Left kidney (tissue), 8 donors: ENCODE results near the gene RPAIN. TPM values are rescaled to one million over a fixed set of nuclear protein-coding genes. Genes with fewer than 3 reads are reported as not detected.
A peak's percentile ranks its signal among the peaks of the same experiment; 100 is the strongest.

Experiments used
- DNase-seq: peaks from one replicate; pipeline ENCODE4 v3.0.0-alpha.2; 2013
- long read RNA-seq, 8 donors: transcript quantifications; one replicate each; lab custom pipeline, GENCODE V29; 2026
- polyA plus RNA-seq: library from polyadenylated mRNA; unstranded; fragments of 120-200 nt; gene quantifications from one replicate; pipeline ENCODE4 v1.2.1, GENCODE V29; 2013; ENCODE audit not compliant: insufficient read length

Gene RPAIN, protein sequence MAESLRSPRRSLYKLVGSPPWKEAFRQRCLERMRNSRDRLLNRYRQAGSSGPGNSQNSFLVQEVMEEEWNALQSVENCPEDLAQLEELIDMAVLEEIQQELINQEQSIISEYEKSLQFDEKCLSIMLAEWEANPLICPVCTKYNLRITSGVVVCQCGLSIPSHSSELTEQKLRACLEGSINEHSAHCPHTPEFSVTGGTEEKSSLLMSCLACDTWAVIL
- polyA plus RNA-seq: 96.2 TPM
- long read RNA-seq, donor 1, transcript RPAIN-211 (3 exons, 597 nt): minor isoform, 8 of 53 reads
- long read RNA-seq, donor 1, transcript RPAIN-205 (4 exons, 1,057 nt): minor isoform, 14 of 53 reads
- long read RNA-seq, donor 1, transcript RPAIN-203 (7 exons, 1,535 nt): major isoform, 16 of 53 reads
- long read RNA-seq, donor 1, transcript RPAIN-202 (6 exons, 1,394 nt): minor isoform, 7 of 53 reads
- long read RNA-seq, donor 1, partial matches to known transcripts: 0 of 53 reads
- long read RNA-seq, donor 1, other reads (novel, unspliced or antisense): 0 of 53 reads
- long read RNA-seq, donor 2, transcript RPAIN-203 (7 exons, 1,535 nt): minor isoform, 14 of 58 reads
- long read RNA-seq, donor 2, transcript RPAIN-205 (4 exons, 1,057 nt): major isoform, 18 of 58 reads
- long read RNA-seq, donor 2, transcript RPAIN-209 (6 exons, 1,423 nt): minor isoform, 6 of 58 reads
- long read RNA-seq, donor 2, transcript RPAIN-202 (6 exons, 1,394 nt): minor isoform, 7 of 58 reads
- long read RNA-seq, donor 2, partial matches to known transcripts: 0 of 58 reads
- long read RNA-seq, donor 2, other reads (novel, unspliced or antisense): 0 of 58 reads
- long read RNA-seq, donor 3, transcript RPAIN-202 (6 exons, 1,394 nt): minor isoform, 5 of 248 reads
- long read RNA-seq, donor 3, transcript RPAIN-211 (3 exons, 597 nt): minor isoform, 6 of 248 reads
- long read RNA-seq, donor 3, transcript RPAIN-205 (4 exons, 1,057 nt): minor isoform, 8 of 248 reads
- long read RNA-seq, donor 3, transcript RPAIN-203 (7 exons, 1,535 nt): major isoform, 14 of 248 reads
- long read RNA-seq, donor 3, partial matches to known transcripts: 209 of 248 reads
- long read RNA-seq, donor 3, other reads (novel, unspliced or antisense): 0 of 248 reads
- long read RNA-seq, donor 4, partial matches to known transcripts: 0 of 4 reads
- long read RNA-seq, donor 4, other reads (novel, unspliced or antisense): 0 of 4 reads
- long read RNA-seq, donor 5, transcript RPAIN-203 (7 exons, 1,535 nt): minor isoform, 27 of 610 reads
- long read RNA-seq, donor 5, transcript RPAIN-213 (5 exons, 1,282 nt): minor isoform, 10 of 610 reads
- long read RNA-seq, donor 5, transcript RPAIN-205 (4 exons, 1,057 nt): major isoform, 37 of 610 reads
- long read RNA-seq, donor 5, transcript RPAIN-201 (5 exons, 815 nt): minor isoform, 9 of 610 reads
- long read RNA-seq, donor 5, partial matches to known transcripts: 166 of 610 reads
- long read RNA-seq, donor 5, other reads (novel, unspliced or antisense): 341 of 610 reads
- long read RNA-seq, donor 6, transcript RPAIN-201 (5 exons, 815 nt): minor isoform, 8 of 385 reads
- long read RNA-seq, donor 6, transcript RPAIN-205 (4 exons, 1,057 nt): minor isoform, 17 of 385 reads
- long read RNA-seq, donor 6, transcript RPAIN-202 (6 exons, 1,394 nt): minor isoform, 9 of 385 reads
- long read RNA-seq, donor 6, transcript RPAIN-203 (7 exons, 1,535 nt): major isoform, 20 of 385 reads
- long read RNA-seq, donor 6, partial matches to known transcripts: 115 of 385 reads
- long read RNA-seq, donor 6, other reads (novel, unspliced or antisense): 202 of 385 reads
- long read RNA-seq, donor 7, transcript RPAIN-211 (3 exons, 597 nt): minor isoform, 7 of 81 reads
- long read RNA-seq, donor 7, transcript RPAIN-203 (7 exons, 1,535 nt): minor isoform, 24 of 81 reads
- long read RNA-seq, donor 7, transcript RPAIN-209 (6 exons, 1,423 nt): minor isoform, 6 of 81 reads
- long read RNA-seq, donor 7, transcript RPAIN-205 (4 exons, 1,057 nt): major isoform, 26 of 81 reads
- long read RNA-seq, donor 7, partial matches to known transcripts: 0 of 81 reads
- long read RNA-seq, donor 7, other reads (novel, unspliced or antisense): 0 of 81 reads
- long read RNA-seq, donor 8, transcript RPAIN-203 (7 exons, 1,535 nt): major isoform, 10 of 33 reads
- long read RNA-seq, donor 8, transcript RPAIN-205 (4 exons, 1,057 nt): minor isoform, 5 of 33 reads
- long read RNA-seq, donor 8, partial matches to known transcripts: 9 of 33 reads
- long read RNA-seq, donor 8, other reads (novel, unspliced or antisense): 0 of 33 reads

DNA sequence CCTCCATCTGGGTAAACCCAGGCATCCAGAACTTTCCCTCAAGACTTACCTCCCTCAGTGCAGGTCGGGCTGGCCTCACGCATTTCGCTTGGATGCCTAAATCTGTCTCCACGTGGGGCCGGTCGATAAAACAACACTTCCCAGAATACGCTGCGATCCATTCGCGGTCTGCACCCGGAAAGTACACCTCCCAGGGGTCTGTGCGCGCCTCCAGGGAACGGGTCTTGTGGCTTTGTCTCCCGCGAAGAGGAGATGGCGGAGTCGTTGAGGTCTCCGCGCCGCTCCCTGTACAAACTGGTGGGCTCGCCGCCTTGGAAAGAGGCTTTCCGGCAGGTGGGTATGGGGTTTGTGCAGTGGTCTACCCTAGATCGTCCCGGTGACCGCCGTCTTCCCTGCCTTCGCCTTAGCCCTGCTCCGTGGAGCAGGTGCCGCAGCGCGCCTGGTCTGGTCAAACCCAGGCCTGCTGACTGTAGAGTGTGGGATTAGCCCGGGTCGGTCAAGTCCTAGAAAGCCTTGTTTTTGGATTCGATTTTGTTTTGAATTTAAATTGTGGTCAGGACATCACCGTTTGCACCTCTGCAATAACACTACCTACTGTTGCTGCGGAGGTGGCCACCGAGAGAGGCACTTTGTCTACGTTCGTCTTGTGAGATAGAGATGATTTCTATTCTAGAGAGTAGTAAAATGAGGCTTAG, at the start of gene RPAIN:
Gene RPAIN (plus strand): TSS at position 224 of the 695 bp plus-strand sequence. CDS start 29 bp downstream, at position 253.
- DNase-seq: peak; percentile 90

DNA sequence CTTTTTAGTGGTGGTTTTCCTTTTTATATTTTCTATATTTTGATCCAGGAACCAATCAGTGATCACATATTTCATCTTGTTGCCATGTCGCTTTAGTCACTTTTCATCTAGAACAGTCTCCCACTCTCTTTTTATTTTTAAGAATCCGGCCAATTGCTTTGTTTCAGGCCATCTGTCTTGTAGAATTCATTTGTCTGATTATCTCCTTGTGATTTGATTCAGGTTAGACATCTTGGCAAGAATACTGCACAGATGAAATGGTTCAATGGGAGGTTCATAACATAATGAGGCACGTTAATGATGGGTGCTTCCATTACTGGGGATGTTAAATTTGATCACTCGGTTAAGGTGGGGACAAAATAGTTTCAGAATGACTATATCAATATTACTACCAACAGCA, 49.6 kb upstream of the RPAIN start:
- no peak for DNase-seq

DNA sequence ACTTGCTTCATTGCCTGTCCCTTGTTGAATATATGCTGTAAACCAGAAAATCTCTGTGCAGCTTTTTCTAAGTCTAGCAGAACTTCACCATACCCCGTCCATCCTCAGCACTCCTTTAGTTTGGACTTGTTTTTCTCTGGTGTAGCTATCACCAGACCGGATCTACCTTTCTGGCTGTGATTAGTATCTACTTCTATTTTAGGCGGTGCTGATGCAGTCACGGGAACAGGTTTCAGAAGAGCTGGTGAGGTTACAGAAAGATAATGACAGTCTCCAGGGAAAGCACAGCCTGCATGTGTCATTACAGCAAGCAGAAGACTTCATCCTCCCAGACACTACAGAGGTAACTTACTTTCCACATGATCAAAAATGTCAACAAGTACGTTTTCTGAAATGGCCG, 46.9 kb upstream of the RPAIN start:
- DNase-seq: no peak

DNA sequence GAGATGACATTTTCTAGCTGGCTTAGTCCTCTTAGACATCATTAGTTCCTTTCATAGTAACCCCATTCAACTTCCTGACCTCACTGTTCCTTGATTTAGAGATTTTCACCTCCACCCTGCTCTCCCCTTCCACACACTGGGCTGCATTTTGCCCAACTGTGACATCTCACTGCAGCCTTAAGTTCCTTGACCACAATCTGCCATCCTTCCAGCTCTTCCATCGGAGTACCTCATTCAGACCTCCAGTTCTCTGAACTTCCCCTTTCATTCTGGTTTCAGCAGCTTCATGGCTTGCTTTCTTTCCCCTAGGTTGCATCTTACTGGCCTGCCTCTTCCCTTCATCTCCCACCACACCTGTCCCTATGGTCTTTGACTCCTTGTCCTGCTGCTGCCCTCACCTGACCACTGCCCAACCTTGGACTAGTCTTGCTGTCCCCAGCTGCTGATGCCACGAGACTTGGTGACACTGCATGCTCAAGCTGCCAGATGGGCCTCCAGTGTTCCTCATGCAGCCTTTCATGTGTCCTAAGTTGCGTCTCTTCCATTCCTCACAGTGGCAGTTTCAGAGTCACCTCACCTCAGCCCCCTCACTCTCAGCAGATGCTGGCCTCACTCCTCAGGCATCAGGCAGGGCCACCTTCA, 41.3 kb upstream of the RPAIN start:
- no peak for DNase-seq

DNA sequence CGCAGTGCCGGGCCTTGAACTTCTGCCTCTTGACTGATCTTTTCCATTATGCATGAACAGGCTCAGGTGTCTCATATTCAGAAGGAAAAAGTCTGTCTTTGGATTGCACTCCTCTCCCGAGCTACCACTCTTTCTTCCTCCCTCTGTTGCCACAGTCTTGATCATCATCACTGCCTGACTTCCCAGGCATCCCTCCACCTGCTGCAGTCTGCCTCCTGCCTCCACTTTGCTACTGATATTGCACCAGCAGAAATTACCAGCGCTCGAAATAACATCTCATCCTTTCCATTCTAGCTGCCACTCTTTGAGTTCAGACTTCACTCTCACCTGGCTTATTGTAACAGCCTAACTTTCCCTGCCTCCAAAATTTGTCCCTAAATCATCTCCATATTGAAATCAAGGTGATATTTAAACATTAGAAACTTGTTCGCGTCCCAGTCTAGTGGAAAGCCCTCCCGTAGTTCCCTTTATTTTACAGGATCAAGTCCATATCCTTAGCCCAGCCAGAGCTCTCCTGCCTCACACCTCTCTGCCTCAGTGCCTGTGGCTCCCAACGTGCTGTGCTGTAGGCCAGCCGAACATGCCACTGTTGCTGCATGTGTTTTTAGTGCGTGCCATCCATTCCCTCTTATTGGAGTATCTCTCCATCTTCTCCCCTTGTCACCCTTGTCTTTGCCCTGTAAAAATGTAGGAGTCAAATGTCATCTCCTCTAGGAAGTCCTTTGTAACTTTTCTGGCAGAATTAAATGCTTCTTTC, 40.5 kb upstream of the RPAIN start:
- no peak for DNase-seq

DNA sequence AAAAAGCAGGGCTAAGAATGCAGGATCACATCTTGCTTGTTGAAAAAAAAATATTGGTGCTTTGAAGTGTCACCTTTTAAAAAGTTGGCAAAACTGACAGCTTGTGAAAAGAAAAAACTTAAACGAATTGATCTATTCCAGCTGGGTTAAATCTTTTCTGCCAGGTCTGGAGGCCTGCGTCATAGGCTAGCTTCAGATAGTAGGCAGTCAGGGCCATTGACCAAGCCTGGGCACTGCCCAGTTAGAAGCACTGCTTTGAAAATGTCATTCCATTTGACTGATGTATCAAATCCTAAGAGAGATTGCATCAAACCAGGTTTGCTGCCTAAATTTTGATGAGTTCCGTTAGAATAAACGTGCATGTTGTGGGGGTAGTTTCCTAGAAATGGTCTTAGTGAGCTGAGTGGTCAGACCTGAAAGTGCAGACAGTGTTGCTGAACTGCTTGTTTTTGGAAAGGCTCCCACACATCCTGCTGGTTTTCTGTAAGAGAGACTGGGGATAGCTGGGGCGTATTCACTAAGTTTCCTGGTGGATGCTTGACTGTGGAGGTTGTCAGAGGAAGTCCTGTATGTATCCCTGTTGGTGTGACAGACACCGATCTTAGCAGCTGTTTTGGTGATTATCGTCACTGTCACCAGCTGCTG, 39.4 kb upstream of the RPAIN start:
- no peak for DNase-seq

DNA sequence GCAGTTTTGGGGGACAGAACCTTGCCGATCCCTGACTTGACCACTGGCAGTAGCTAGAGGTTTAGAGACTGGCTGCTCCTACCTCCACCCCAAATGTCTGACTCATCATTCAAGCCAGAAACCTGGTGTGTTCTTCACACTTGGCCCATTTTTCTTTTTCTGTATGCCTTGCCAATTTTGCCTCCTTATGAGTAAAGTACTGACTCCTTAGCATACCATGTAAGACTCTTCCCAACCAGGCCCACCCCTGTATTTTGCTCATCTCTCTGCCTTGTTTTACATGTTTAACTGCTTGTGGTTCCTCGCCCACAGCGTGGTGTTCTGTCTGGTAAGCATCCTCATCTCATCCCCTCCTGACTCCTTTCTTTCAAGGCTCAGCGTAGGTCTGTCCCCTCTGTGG, 38.4 kb upstream of the RPAIN start:
- DNase-seq: no peak

DNA sequence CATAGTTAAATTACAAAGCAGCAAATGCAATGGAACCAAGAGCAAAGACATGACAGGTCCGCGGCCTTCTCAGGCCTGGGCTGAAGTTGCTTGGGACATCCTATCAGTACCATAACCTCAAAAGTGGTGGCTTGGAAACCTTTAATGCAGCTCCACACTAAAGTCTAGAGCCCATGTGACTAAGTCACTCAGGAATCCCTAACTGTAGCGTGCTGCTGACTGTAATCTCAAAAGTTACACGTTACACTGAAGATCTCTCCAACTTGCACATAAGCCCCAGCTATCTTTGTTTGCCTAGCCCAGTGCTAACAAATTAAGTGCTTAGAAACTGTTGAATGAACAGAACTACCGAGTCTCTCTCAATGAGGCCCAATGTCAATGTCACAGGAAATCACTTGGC, 28.3 kb upstream of the RPAIN start:
- no peak for DNase-seq

DNA sequence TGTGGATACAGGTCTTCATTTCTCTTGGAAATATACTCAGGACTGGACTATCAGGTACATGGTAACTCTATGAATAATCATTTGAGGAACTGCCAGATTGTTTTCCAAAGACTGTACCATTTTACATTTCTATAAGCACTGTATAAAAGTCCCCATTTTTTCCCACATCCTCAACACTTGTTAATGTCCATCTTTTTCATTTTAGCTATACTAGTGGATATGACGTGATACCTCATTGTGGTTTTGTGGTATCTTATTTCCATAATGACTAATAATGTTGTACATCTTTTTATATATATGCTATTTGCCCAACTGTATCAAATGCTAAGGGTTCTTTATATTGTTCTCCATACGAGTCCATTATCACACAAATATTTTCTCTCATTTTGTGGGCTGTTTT, 23.4 kb upstream of the RPAIN start:
- DNase-seq: no peak

DNA sequence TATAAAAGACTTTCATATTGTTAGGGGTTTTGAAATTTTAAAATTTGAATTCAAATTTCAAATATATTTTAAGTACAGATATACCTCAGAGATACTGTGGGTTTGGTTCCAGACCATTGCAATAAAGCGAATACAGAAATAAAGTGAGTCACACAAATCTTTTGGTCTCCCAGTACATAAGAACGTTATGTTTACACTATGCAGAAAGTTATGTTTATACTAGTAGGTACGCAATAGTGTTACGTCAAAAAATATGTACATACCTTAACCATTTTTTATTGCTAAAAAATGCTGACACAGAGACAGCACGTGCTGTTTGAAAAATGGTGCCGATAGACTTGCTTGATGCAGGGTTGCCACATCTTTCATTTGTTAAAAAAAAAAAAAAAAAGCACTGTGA, 20.2 kb upstream of the RPAIN start:
- DNase-seq: no peak

DNA sequence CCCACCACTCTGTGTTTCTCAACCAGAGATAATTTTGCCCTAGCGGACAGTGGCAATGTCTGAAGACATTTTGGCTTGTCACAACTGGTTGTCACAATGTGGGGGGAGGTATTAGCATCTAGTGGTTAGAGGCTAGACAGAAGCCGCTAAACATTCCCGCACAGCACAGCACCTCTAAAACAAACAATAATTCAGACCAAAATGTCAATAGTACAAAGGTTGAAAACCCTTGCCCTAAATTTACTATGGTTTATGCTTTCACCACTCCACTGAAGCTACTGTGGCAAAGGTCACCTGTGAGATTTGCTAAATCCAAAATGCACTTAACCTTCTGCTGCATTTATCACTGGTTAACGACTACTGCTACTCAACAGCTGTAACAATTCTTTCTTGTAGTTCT, 14.6 kb upstream of the RPAIN start:
- no peak for DNase-seq

DNA sequence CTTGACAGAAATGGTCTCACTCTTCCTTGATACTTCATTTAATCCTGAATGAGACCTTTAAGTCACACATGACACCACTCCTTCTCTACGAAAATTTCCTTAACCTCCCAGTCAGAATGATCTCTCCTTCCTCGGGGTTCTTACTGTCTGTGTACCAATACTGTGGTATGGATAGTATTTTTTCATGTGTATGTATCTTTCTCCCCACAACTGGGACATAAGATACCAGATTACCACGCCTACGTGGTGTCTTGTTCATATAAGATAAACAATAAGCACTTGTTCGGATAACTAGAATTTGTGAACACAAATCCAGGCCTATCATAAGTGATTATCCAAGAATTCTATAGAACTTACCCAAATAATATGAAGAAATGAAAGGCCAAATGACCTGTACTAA, 11.8 kb upstream of the RPAIN start:
- DNase-seq: no peak

DNA sequence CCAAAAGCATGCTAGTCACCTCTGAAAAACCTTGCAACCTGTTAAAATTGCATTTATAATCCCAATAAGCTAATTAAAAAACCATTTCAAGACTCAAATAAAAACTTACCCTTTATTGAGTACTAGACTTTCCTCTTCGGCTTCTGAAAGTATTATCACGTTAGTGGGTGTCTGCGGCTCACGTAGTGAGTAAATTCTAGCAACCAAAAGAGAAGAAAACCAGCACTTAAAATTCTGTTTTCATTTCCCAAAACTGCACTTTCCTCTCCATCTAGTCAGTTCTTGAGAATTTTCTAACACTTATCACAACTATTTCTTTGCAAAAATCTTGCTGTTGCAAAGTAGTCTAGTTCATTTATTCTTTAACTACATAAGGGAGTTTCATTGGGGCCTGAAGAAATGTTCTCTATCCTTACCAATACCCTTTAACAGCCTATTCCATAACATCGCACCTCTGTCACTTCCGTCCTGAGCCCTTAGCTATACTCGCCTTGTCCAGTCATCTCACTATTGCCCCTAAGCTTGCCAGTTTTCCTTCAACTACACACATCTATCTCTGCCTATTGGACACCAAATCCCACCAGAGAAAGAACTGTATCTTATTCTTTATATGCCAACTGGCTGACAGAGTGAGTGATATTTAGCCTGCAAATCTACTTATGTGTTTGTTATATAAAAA, 9.2 kb upstream of the RPAIN start:
- no peak for DNase-seq

DNA sequence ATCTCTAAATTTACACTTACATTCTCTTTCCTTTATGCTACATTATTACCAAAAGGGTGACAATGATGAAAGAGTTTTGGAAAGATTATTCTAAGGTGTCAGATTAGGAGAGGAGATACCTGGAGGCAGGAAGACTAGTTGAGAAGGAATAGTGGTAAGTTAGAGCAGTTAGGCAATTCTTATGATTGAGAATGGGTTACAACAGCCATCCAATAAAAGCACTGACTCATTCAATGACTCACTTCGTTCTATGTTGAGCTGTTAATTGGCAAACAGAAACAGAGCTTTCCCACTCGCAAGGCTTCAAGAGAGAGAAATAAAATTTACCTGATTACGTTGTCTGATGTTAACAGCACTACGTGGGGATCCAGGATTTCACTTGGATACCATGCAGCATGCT, 6.3 kb upstream of the RPAIN start:
- no peak for DNase-seq

DNA sequence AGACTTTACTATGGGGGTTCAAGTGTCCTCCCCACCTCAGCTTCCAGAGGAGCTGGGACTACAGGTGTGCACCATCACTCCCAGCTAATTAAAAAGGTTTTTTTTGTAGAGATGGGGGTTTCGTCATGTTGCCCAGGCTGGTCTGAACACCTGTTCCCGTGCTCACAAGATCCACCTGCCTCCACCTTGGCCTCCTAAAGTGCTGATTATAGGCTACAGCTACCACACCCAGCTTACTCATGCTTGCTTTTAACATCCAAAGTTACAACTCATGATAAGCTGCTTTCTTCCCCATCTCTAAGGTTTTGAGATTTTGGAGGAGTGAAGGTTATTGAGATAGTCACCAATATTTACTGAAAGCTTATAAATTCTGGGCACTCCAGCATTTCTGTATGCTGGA, 3.1 kb upstream of the RPAIN start:
- DNase-seq: no peak

DNA sequence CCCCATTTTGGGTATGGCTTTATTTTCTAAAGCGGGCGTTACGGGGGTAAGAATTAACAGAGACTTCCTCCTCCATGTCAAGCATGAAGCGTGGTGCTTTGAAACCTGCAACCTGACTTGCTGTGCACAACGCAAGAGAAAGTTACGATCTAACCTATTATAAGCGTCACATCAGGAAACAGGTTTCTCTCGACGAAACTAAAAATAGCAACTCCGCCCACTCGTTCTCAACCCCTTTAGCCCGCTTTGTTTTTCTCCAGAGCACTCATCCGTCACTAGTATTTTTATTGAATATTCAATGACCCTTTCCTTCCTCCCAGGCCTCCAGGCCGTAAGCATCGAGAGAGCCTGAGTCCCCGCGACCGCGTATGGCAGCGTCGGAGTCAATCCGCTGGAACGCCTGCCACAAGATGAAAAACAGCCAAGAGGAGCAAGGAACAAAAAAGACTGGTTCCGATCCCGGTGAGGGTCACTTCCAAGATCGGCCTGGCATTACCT, 1.1 kb upstream of the RPAIN start:
- peak; percentile 65 for DNase-seq
